Measurements from ENCODE around the gene FPR1. TPM values are rescaled to one million over a fixed set of nuclear protein-coding genes. Genes with fewer than 3 reads are reported as not detected.
"Not testable (repeated sequence)": the region's sequence is repeated elsewhere in the genome, so short reads cannot be mapped to it uniquely, and the experiment has no call there.

The FPR1 gene
- polyA plus RNA-seq, 6 donors from 2014 or later = 0.18 to 6.3 (median 1.2) TPM

- Mint-ChIP-seq H3K36me3 (no peaks in the 10 kb centered on the region), H3K4me1 (peaks cover 0 to 8% (median 0%) of the 10 kb centered on the region in 3 donors), H3K27me3 (peaks cover 0 to 10% (median 5%) of the 10 kb centered on the region in 3 donors), H3K4me3 (no peak overlapping the region), H3K9me3 (peaks cover 0 to 15% (median 7%) of the 10 kb centered on the region in 7 donors), H3K27ac (peak overlapping the region in 1 of 6 donors; percentile 38)
- DNase-seq = no peak
- ATAC-seq (ENCODE audit: low read depth in 2 of 2) = peak in 1 of 2 donors; percentile 37
These were observed 35.2 kb upstream of the FPR1 start for GRCh38 chr19:51786646-51787494.

- DNase-seq = peak; percentile 9
- no peak overlapping the region for H3K27ac Mint-ChIP-seq
- H3K27me3 Mint-ChIP-seq = peaks cover 9 to 14% (median 12%) of the 10 kb centered on the region in 3 donors
- peak; percentile 40 to 66 for ATAC-seq (ENCODE audit: low read depth in 2 of 2)
- H3K4me1 Mint-ChIP-seq = peaks cover 0 to 8% (median 0%) of the 10 kb centered on the region in 3 donors
- no peak overlapping the region for H3K4me3 Mint-ChIP-seq
- H3K36me3 Mint-ChIP-seq = no peaks in the 10 kb centered on the region
- H3K9me3 Mint-ChIP-seq = peaks cover 0 to 12% (median 7%) of the 10 kb centered on the region in 7 donors
These were observed 33.4 kb upstream of the FPR1 start for GRCh38 chr19:51784922-51785690.

GRCh38 chr19:51784109-51784785, 32.6 kb upstream of the FPR1 start:
- peaks cover 0 to 12% (median 7%) of the 10 kb centered on the region in 7 donors for H3K9me3 Mint-ChIP-seq
- peaks cover 9 to 23% (median 20%) of the 10 kb centered on the region in 3 donors for H3K27me3 Mint-ChIP-seq
- no peak overlapping the region for H3K4me3 Mint-ChIP-seq
- H3K36me3 Mint-ChIP-seq = no peaks in the 10 kb centered on the region
- peaks cover 0 to 8% (median 0%) of the 10 kb centered on the region in 3 donors for H3K4me1 Mint-ChIP-seq
- DNase-seq (no peak), ATAC-seq (ENCODE audit: low read depth in 2 of 2) (no peak)
- H3K27ac Mint-ChIP-seq = no peak overlapping the region

GRCh38 chr19:51783372-51783771, 31.7 kb upstream of the FPR1 start:
- H3K4me1 Mint-ChIP-seq = peaks cover 0 to 8% (median 0%) of the 10 kb centered on the region in 3 donors

GRCh38 chr19:51781999-51782398, 30.3 kb upstream of the FPR1 start:
- no peak overlapping the region for H3K27ac Mint-ChIP-seq
- peaks cover 6 to 7% (median 7%) of the 10 kb centered on the region in 3 donors for H3K4me1 Mint-ChIP-seq
- no peak for ATAC-seq (ENCODE audit: low read depth in 2 of 2)
- peaks cover 0 to 1% (median 0%) of the 10 kb centered on the region in 7 donors for H3K9me3 Mint-ChIP-seq
- DNase-seq = no peak
- H3K36me3 Mint-ChIP-seq = no peaks in the 10 kb centered on the region
- peaks cover 22 to 43% (median 36%) of the 10 kb centered on the region in 3 donors for H3K27me3 Mint-ChIP-seq
- no peak overlapping the region for H3K4me3 Mint-ChIP-seq

More at GRCh38 chr19:51783372-51783771, 31.7 kb upstream of the FPR1 start:
- Mint-ChIP-seq H3K9me3 (peaks cover 0 to 11% (median 5%) of the 10 kb centered on the region in 7 donors), H3K27ac (no peak overlapping the region), H3K27me3 (peaks cover 12 to 29% (median 29%) of the 10 kb centered on the region in 3 donors), H3K4me3 (no peak overlapping the region), H3K36me3 (no peaks in the 10 kb centered on the region)
- DNase-seq (no peak), ATAC-seq (ENCODE audit: low read depth in 2 of 2) (peak; percentile 64 to 80)

GRCh38 chr19:51780270-51780669, 28.6 kb upstream of the FPR1 start:
- Mint-ChIP-seq H3K36me3 (peaks cover 0 to 7% of the 10 kb centered on the region in 2 donors), H3K4me1 (peaks cover 0 to 7% (median 6%) of the 10 kb centered on the region in 3 donors), H3K27me3 (peaks cover 39 to 60% (median 49%) of the 10 kb centered on the region in 3 donors), H3K27ac (no peak overlapping the region), H3K4me3 (no peak overlapping the region), H3K9me3 (peaks cover 0 to 5% (median 2%) of the 10 kb centered on the region in 7 donors)
- ATAC-seq (ENCODE audit: low read depth in 2 of 2) (no peak), DNase-seq (no peak)

GRCh38 chr19:51779703-51780102, 28.0 kb upstream of the FPR1 start:
- Mint-ChIP-seq H3K4me1 (peaks cover 0 to 7% (median 6%) of the 10 kb centered on the region in 3 donors), H3K4me3 (no peak overlapping the region), H3K9me3 (peaks cover 0 to 5% (median 2%) of the 10 kb centered on the region in 7 donors), H3K27ac (no peak overlapping the region), H3K27me3 (peaks cover 45 to 66% (median 54%) of the 10 kb centered on the region in 3 donors), H3K36me3 (peaks cover 0 to 7% of the 10 kb centered on the region in 2 donors)
- DNase-seq (no peak), ATAC-seq (ENCODE audit: low read depth in 2 of 2) (no peak)

GRCh38 chr19:51779181-51779580, 27.5 kb upstream of the FPR1 start:
- peaks cover 0 to 7% (median 6%) of the 10 kb centered on the region in 3 donors for H3K4me1 Mint-ChIP-seq
- ATAC-seq (ENCODE audit: low read depth in 2 of 2) = no peak
- no peak overlapping the region for H3K27ac Mint-ChIP-seq
- DNase-seq = no peak
- H3K4me3 Mint-ChIP-seq = no peak overlapping the region
- peaks cover 0 to 7% of the 10 kb centered on the region in 2 donors for H3K36me3 Mint-ChIP-seq
- peaks cover 47 to 71% (median 54%) of the 10 kb centered on the region in 3 donors for H3K27me3 Mint-ChIP-seq
- peaks cover 0 to 5% (median 3%) of the 10 kb centered on the region in 7 donors for H3K9me3 Mint-ChIP-seq

- Mint-ChIP-seq H3K4me1 (peaks cover 0 to 7% (median 6%) of the 10 kb centered on the region in 3 donors), H3K36me3 (peaks cover 0 to 13% of the 10 kb centered on the region in 2 donors), H3K9me3 (peaks cover 5 to 11% (median 7%) of the 10 kb centered on the region in 7 donors), H3K4me3 (no peak overlapping the region), H3K27ac (no peak overlapping the region), H3K27me3 (peaks cover 53 to 85% (median 62%) of the 10 kb centered on the region in 3 donors)
- DNase-seq = peak; percentile 26
- peak; percentile 57 to 74 for ATAC-seq (ENCODE audit: low read depth in 2 of 2)
These were observed 26.1 kb upstream of the FPR1 start for GRCh38 chr19:51777570-51778462.

GRCh38 chr19:51776561-51776960, 24.9 kb upstream of the FPR1 start:
- not testable (repeated sequence) for ATAC-seq (ENCODE audit: low read depth in 2 of 2); DNase-seq; H3K27ac Mint-ChIP-seq; H3K4me1 Mint-ChIP-seq; H3K4me3 Mint-ChIP-seq
- Mint-ChIP-seq H3K36me3 (peaks cover 0 to 15% of the 10 kb centered on the region in 2 donors), H3K27me3 (peaks cover 49 to 87% (median 66%) of the 10 kb centered on the region in 3 donors), H3K9me3 (peaks cover 7 to 23% (median 9%) of the 10 kb centered on the region in 7 donors)

GRCh38 chr19:51772977-51773376, 21.3 kb upstream of the FPR1 start:
- Mint-ChIP-seq H3K27ac (peak overlapping the region in 1 of 6 donors; percentile 26), H3K4me3 (no peak overlapping the region), H3K36me3 (peaks cover 0 to 15% of the 10 kb centered on the region in 2 donors), H3K9me3 (peaks cover 7 to 23% (median 9%) of the 10 kb centered on the region in 7 donors), H3K4me1 (peaks cover 0 to 8% (median 4%) of the 10 kb centered on the region in 3 donors), H3K27me3 (peaks cover 41 to 74% (median 59%) of the 10 kb centered on the region in 3 donors)
- ATAC-seq (ENCODE audit: low read depth in 2 of 2) (no peak), DNase-seq (no peak)

Data from naive B cell (primary cell).